IMR-90 (cell line): Measurements from ENCODE around the gene EXOSC3.

ENCODE experiments used
- CTCF ChIP-seq: conservative IDR thresholded peaks from 2 replicates; pipeline ENCODE4 v1.5.1; 2012; ENCODE audit warnings: mild to moderate bottlenecking, low read depth, low read length, improper control_type of control experiment
- POLR2A ChIP-seq: IDR thresholded peaks from 2 replicates; pipeline ENCODE4 v1.6.1; 2012; ENCODE audit warnings: mild to moderate bottlenecking, low read depth, low read length

- TF ChIP-seq CTCF (no peak), POLR2A (no peak)
Measured at GRCh38 chr9:37732086-37732741, 52.6 kb downstream of the EXOSC3 start.
